Endodermal cell (in vitro differentiated cells): Measurements from ENCODE around the gene C19orf81. TPM values are rescaled to one million over a fixed set of nuclear protein-coding genes. Genes with fewer than 3 reads are reported as not detected.

Source experiments
- DNase-seq: peaks from one replicate; pipeline ENCODE4 v3.0.0-alpha.2; 2017
- H3K27ac ChIP-seq: 2 replicates; pipeline ENCODE4 v1.5.1; 2013; ENCODE audit warnings: mild to moderate bottlenecking, low read depth, low read length, moderate library complexity
- H3K27me3 ChIP-seq: 2 replicates; pipeline ENCODE4 v1.6.1; 2013; ENCODE audit warnings: mild to moderate bottlenecking, low read length, moderate library complexity; ENCODE audit not compliant: insufficient read depth, control insufficient read depth, poor library complexity, severe bottlenecking
- H3K36me3 ChIP-seq: 2 replicates; pipeline ENCODE4 v1.7.0; 2013; ENCODE audit warnings: mild to moderate bottlenecking, low read length, moderate library complexity; ENCODE audit not compliant: control insufficient read depth, insufficient read depth
- H3K4me1 ChIP-seq: one replicate; pipeline ENCODE4 v1.7.0; 2013; ENCODE audit warnings: low read length; ENCODE audit not compliant: control insufficient read depth, insufficient read depth
- H3K4me3 ChIP-seq: 2 replicates; pipeline ENCODE4 v1.5.1; 2013; ENCODE audit warnings: mild to moderate bottlenecking, low read length, moderate library complexity
- H3K9ac ChIP-seq: 2 replicates; pipeline ENCODE4 v1.6.1; 2013; ENCODE audit warnings: mild to moderate bottlenecking, low read length, moderate library complexity; ENCODE audit not compliant: poor library complexity, severe bottlenecking; ENCODE audit errors: extremely low read depth
- H3K9me3 ChIP-seq: 2 replicates; pipeline ENCODE4 v1.6.1; 2013; ENCODE audit warnings: mild to moderate bottlenecking, low read length, moderate library complexity; ENCODE audit not compliant: control insufficient read depth
- H3K27ac Mint-ChIP-seq: 2 replicates; pipeline ENCODE4 v1.8.0; 2020; ENCODE audit warnings: mixed read lengths
- H3K27me3 Mint-ChIP-seq: 2 replicates; pipeline ENCODE4 v1.8.0; 2021; ENCODE audit warnings: mild to moderate bottlenecking, mixed read lengths; ENCODE audit not compliant: insufficient read depth
- H3K36me3 Mint-ChIP-seq: 2 replicates; pipeline ENCODE4 v1.8.0; 2020; ENCODE audit warnings: low read depth, mixed read lengths
- H3K4me1 Mint-ChIP-seq: 2 replicates; pipeline ENCODE4 v1.8.0; 2020; ENCODE audit warnings: mixed read lengths
- H3K4me3 Mint-ChIP-seq: 2 replicates; pipeline ENCODE4 v1.8.0; 2020; ENCODE audit warnings: mild to moderate bottlenecking, moderate library complexity, mixed read lengths
- H3K9me3 Mint-ChIP-seq: 2 replicates; pipeline ENCODE4 v1.8.0; 2020; ENCODE audit warnings: mild to moderate bottlenecking, mixed read lengths
- CTCF ChIP-seq: fragments of 200-600 bp; sonication (generic); conservative IDR thresholded peaks from 2 replicates; pipeline ENCODE4 v1.5.0; 2021; ENCODE audit warnings: antibody characterized with exemption, mild to moderate bottlenecking
- WGBS, 2 experiments: methylation state at CpG; one replicate each; pipeline versions ENCODE4 v1.1.5 to v1.1.7; 2013; ENCODE audit warnings: missing lambda C conversion rate in 2 of 2, mixed read lengths in 1 of 2; ENCODE audit not compliant: insufficient coverage in 1 of 2, insufficient read length in 1 of 2; 5-methylcytosine and 5-hydroxymethylcytosine counted together
- total RNA-seq, 2 donors: library from RNA; stranded (reverse); fragmentation: NEBNext Ultra II Directional in 1 of 2; extraction: Animal tissue kit (Norgen Biotek cat#: 25700) in 1 of 2; gene quantifications; 2 replicates in 1 of 2; 3 replicates in 1 of 2; pipeline ENCODE4 v1.2.1, GENCODE V29; 2021

Gene C19orf81
- total RNA-seq, 2 donors from 2014 or later = 11.3 to 26.8 TPM

DNA sequence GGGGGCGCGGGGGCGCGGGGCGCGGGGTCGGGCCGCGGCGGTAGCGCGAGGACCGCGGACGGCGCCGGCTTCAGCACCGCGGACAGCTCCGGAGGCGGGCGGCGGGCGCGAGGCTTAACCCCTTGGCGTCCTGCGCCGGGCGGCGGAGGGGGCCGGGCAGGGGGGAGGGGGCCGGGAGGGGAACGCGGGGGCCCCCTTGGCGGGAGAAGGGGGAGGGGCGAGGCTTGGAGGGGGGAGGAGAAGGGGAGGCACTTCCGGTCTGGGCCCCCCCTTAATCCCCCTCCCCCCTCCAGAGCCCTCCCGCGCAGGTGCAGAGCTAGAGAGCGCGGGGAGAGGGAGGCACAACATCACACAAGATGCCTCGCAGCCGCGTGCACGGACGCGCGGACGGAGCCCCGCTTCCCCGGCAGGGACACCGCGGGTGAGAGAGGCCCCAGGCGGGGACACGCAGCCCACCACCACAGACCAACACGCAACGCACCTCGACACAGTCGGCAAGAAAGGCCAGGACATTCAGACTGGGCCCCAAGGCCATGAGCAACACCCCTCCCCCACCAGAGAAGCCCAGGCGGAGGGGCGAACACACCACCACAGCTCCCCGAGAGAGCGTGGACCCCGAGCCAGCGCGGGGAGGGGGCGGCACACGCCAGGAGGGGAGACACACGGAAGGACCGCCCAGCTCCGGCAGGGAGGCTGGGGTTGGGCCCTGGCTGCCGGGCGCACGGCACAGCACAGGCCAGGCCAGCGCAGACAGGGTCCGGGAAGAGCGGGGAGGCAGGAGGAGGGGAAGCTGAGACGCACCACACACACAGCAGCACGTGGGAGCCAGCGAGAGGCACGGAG is 46.2 kb downstream of the C19orf81 start:
- no peak for TF ChIP-seq CTCF
- Mint-ChIP-seq H3K4me1 (no peaks in the 10 kb centered on the region), H3K9me3 (no peaks in the 10 kb centered on the region), H3K4me3 (no peak overlapping the region), H3K36me3 (no peaks in the 10 kb centered on the region), H3K27me3 (peaks cover 92% of the 10 kb centered on the region), H3K27ac (no peak overlapping the region)
- WGBS, 2 experiments = 36 to 48% methylated on average over 27 to 46 of the region's 81 CpGs
- Histone ChIP-seq H3K27me3 (peaks cover 85% of the 10 kb centered on the region), H3K36me3 (no peaks in the 10 kb centered on the region), H3K9me3 (no peaks in the 10 kb centered on the region), H3K27ac (no peak overlapping the region), H3K4me1 (no peaks in the 10 kb centered on the region), H3K9ac (no peak overlapping the region), H3K4me3 (no peak overlapping the region)
- DNase-seq = peak; percentile 80

- no peak for DNase-seq
- TF ChIP-seq CTCF = no peak
- peaks cover 80% of the 10 kb centered on the region for H3K27me3 ChIP-seq
- no peaks in the 10 kb centered on the region for H3K4me1 Mint-ChIP-seq
- H3K4me3 Mint-ChIP-seq = no peak overlapping the region
- H3K9ac ChIP-seq = no peak overlapping the region
- H3K27ac ChIP-seq = no peak overlapping the region
- no peak overlapping the region for H3K4me3 ChIP-seq
- no peak overlapping the region for H3K27ac Mint-ChIP-seq
- no peaks in the 10 kb centered on the region for H3K9me3 Mint-ChIP-seq
- H3K4me1 ChIP-seq = no peaks in the 10 kb centered on the region
- peaks cover 91% of the 10 kb centered on the region for H3K27me3 Mint-ChIP-seq
- H3K36me3 ChIP-seq = no peaks in the 10 kb centered on the region
- 75 to 88% methylated on average over 11 to 15 of the region's 15 CpGs for WGBS, 2 experiments
- H3K36me3 Mint-ChIP-seq = no peaks in the 10 kb centered on the region
- no peaks in the 10 kb centered on the region for H3K9me3 ChIP-seq
These were observed 46.8 kb downstream of the C19orf81 start for GRCh38 chr19:50696094-50696483.

- Mint-ChIP-seq H3K4me1 (no peaks in the 10 kb centered on the region), H3K27me3 (peaks cover 89% of the 10 kb centered on the region), H3K36me3 (no peaks in the 10 kb centered on the region), H3K9me3 (no peaks in the 10 kb centered on the region), H3K27ac (no peak overlapping the region), H3K4me3 (no peak overlapping the region)
- Histone ChIP-seq H3K27me3 (peaks cover 65% of the 10 kb centered on the region), H3K9ac (no peak overlapping the region), H3K9me3 (no peaks in the 10 kb centered on the region), H3K27ac (no peak overlapping the region), H3K4me1 (no peaks in the 10 kb centered on the region), H3K36me3 (no peaks in the 10 kb centered on the region), H3K4me3 (no peak overlapping the region)
- no peak for DNase-seq
- WGBS, 2 experiments = 75 to 79% methylated on average over 12 to 13 of the region's 13 CpGs
- TF ChIP-seq CTCF = no peak
These were observed 48.3 kb downstream of the C19orf81 start for GRCh38 chr19:50697414-50698124.
